ENCODE results near the gene ISCU. TPM values are rescaled to one million over a fixed set of nuclear protein-coding genes. Genes with fewer than 3 reads are reported as not detected.

The ISCU gene
- total and polyA plus RNA-seq, 9 of the 15 experiments (the other 6 are each of a cell fraction or from before 2014, with no cell fraction given), result 15.9 to 92.5 (median 77.3) TPM

GRCh38 chr12:108580531-108580930, 18.1 kb downstream of the ISCU start:
- in situ Hi-C loops (cut with MboI) (no loop called here), intact Hi-C loops (cut with micrococcal nuclease) (no loop called here)
- no peaks in the 10 kb centered on the region for H3K9me3 ChIP-seq (replicated peaks; ENCODE audit: control insufficient read depth, insufficient read depth, low read depth, low read length)
- ATAC-seq (no peak), FAIRE-seq (peak; percentile 59), DNase-seq (ENCODE audit: extremely low read depth in 1 of 4, low spot score in 3 of 4) (no peak)
- BruUV-seq (replicated peaks), result no TSS peak
- no peaks in the 10 kb centered on the region; the same call in 1 of the 2 replicates for H4K20me1 ChIP-seq (replicated peaks; ENCODE audit: control insufficient read depth, insufficient read depth, low read length)
- no peaks in the 10 kb centered on the region for H3K9me1 ChIP-seq (ENCODE audit: control insufficient read depth, insufficient read depth, low read length)
- H3K79me2 ChIP-seq (ENCODE audit: control insufficient read depth, insufficient read depth, low read length), result no peaks in the 10 kb centered on the region
- H3K4me1 ChIP-seq (replicated peaks in 1 of 2; ENCODE audit: control insufficient read depth in 2 of 2, insufficient read depth in 2 of 2, low read length in 2 of 2), result peaks cover 0 to 5% of the 10 kb centered on the region in 2 experiments; a peak in 1 of 5 replicates
- H3K27ac ChIP-seq (ENCODE audit: extremely low read depth, low read depth, low read length), result no peak overlapping the region
- CTCF ChIA-PET (ENCODE audit: low intra/inter-chr PET ratio), result no interaction called here
- no peak overlapping the region for H3K4me3 ChIP-seq
- H3K9ac ChIP-seq (ENCODE audit: insufficient read depth in 1 of 2, low read depth in 2 of 2, low read length in 2 of 2), result no peak overlapping the region
- 13% methylated on average over 3 of the region's 3 CpGs for WGBS (ENCODE audit: insufficient coverage, low coverage, missing lambda C conversion rate)
- POLR2A ChIA-PET, result interaction anchor here (1.4 kb wide), 1 partner anchor 8 kb away, joined by 3 read pairs; no protein-coding TSS in a partner anchor
- H3K36me3 ChIP-seq (ENCODE audit: control insufficient read depth, insufficient read depth, low read length), result no peaks in the 10 kb centered on the region
- H3K4me2 ChIP-seq (ENCODE audit: insufficient read depth, low read length), result no peak overlapping the region
- H2AFZ ChIP-seq (ENCODE audit: low read depth, low read length), result no peak overlapping the region
- peaks cover 2 to 33% of the 10 kb centered on the region in 2 experiments; a peak in 4 of 5 replicates for H3K27me3 ChIP-seq (ENCODE audit: control insufficient read depth in 2 of 2, insufficient read depth in 2 of 2, low read length in 2 of 2)
- no peak for TF ChIP-seq GABPB1 (CRISPR knock-in tag; IDR thresholded peaks at IDR 0.05)
- TF ChIP-seq SOX6 (IDR thresholded peaks at IDR 0.05), result no peak
- no peak for TF ChIP-seq ZKSCAN8 (CRISPR knock-in tag; IDR thresholded peaks at IDR 0.05)
- no peak for TF ChIP-seq ZNF146 (CRISPR knock-in tag; IDR thresholded peaks at IDR 0.05; ENCODE audit: unreplicated experiment)
- no peak for TF ChIP-seq SMAD1 (IDR thresholded peaks at IDR 0.05; ENCODE audit: low read depth, low read length, partially characterized antibody)
- no peak for TF ChIP-seq HMG20A (CRISPR knock-in tag; conservative IDR thresholded peaks at IDR 0.05)
- TF ChIP-seq E2F5 (CRISPR knock-in tag; IDR thresholded peaks at IDR 0.05), result no peak
- TF ChIP-seq ZNF764 (CRISPR knock-in tag; IDR thresholded peaks at IDR 0.05; ENCODE audit: low read depth), result no peak
- TF ChIP-seq HOMEZ (CRISPR knock-in tag; IDR thresholded peaks at IDR 0.05), result no peak
- no peak for TF ChIP-seq PBX2 (CRISPR knock-in tag; IDR thresholded peaks at IDR 0.05; ENCODE audit: low read depth)
- peak; percentile 56; the same call in 1 of the 2 replicates for TF ChIP-seq PBX2 (tag; conservative IDR thresholded peaks at IDR 0.05; ENCODE audit: low read depth)
- TF ChIP-seq KAT2B (IDR thresholded peaks at IDR 0.05; ENCODE audit: low read depth, low read length), result no peak
- no peak for TF ChIP-seq E2F1 (CRISPR knock-in tag; IDR thresholded peaks at IDR 0.05)
